ENCODE data around the gene CPNE8.

Gene CPNE8

GRCh38 chr12:38728894-38729293 is 176.5 kb downstream of the CPNE8 start:
- no peak for DNase-seq (ENCODE audit: low spot score)

GRCh38 chr12:38721611-38722252 is 183.7 kb downstream of the CPNE8 start:
- no peak for DNase-seq (ENCODE audit: low spot score)

GRCh38 chr12:38720661-38721060 is 184.7 kb downstream of the CPNE8 start:
- no peak for DNase-seq (ENCODE audit: low spot score)

GRCh38 chr12:38713294-38713693 is 192.1 kb downstream of the CPNE8 start:
- no peak for DNase-seq (ENCODE audit: low spot score)

GRCh38 chr12:38711054-38711453 is 194.3 kb downstream of the CPNE8 start:
- DNase-seq (ENCODE audit: low spot score) = no peak

- no peak for DNase-seq (ENCODE audit: low spot score)
These were observed 196.9 kb downstream of the CPNE8 start for GRCh38 chr12:38708466-38708865.

- DNase-seq (ENCODE audit: low spot score) = no peak
These were observed 197.7 kb downstream of the CPNE8 start for GRCh38 chr12:38707648-38708047.

- DNase-seq (ENCODE audit: low spot score) = no peak
These were observed 208.1 kb downstream of the CPNE8 start for GRCh38 chr12:38697289-38697688.

- DNase-seq (ENCODE audit: low spot score) = no peak
These were observed 210.3 kb downstream of the CPNE8 start for GRCh38 chr12:38695057-38695456.

GRCh38 chr12:38691164-38691563 is 214.2 kb downstream of the CPNE8 start:
- no peak for DNase-seq (ENCODE audit: low spot score)

- DNase-seq (ENCODE audit: low spot score) = no peak
These were observed 214.7 kb downstream of the CPNE8 start for GRCh38 chr12:38690646-38691045.

GRCh38 chr12:38689704-38690103 is 215.7 kb downstream of the CPNE8 start:
- DNase-seq (ENCODE audit: low spot score) = no peak

GRCh38 chr12:38689195-38689594 is 216.2 kb downstream of the CPNE8 start:
- DNase-seq (ENCODE audit: low spot score) = no peak

- DNase-seq (ENCODE audit: low spot score) = no peak
These were observed 222.9 kb downstream of the CPNE8 start for GRCh38 chr12:38682521-38682920.

- DNase-seq (ENCODE audit: low spot score) = no peak
These were observed 235.9 kb downstream of the CPNE8 start for GRCh38 chr12:38669530-38669929.

GRCh38 chr12:38669081-38669480 is 236.3 kb downstream of the CPNE8 start:
- DNase-seq (ENCODE audit: low spot score) = no peak

- DNase-seq (ENCODE audit: low spot score) = no peak
These were observed 239.0 kb downstream of the CPNE8 start for GRCh38 chr12:38666425-38666824.

- no peak for DNase-seq (ENCODE audit: low spot score)
These were observed 240.6 kb downstream of the CPNE8 start for GRCh38 chr12:38664661-38665269.

GRCh38 chr12:38662829-38663228 is 242.6 kb downstream of the CPNE8 start:
- DNase-seq (ENCODE audit: low spot score) = no peak

GRCh38 chr12:38653650-38654049 is 251.7 kb downstream of the CPNE8 start:
- DNase-seq (ENCODE audit: low spot score) = no peak

- DNase-seq (ENCODE audit: low spot score) = no peak
These were observed 256.6 kb downstream of the CPNE8 start for GRCh38 chr12:38648813-38649212.

GRCh38 chr12:38646146-38646545 is 259.2 kb downstream of the CPNE8 start:
- DNase-seq (ENCODE audit: low spot score) = no peak

GRCh38 chr12:38639625-38640024 is 265.8 kb downstream of the CPNE8 start:
- DNase-seq (ENCODE audit: low spot score) = no peak

- no peak for DNase-seq (ENCODE audit: low spot score)
These were observed 267.0 kb downstream of the CPNE8 start for GRCh38 chr12:38638401-38638800.

Data from hematopoietic multipotent progenitor cell treated with erythropoietin and hydrocortisone succinate and interleukin-3 and kit ligand, for 15 days (in vitro differentiated cells).